Left lobe of liver (tissue), 2 donors: ENCODE measurements around the gene CFD. TPM values are rescaled to one million over a fixed set of nuclear protein-coding genes. Genes with fewer than 3 reads are reported as not detected.
"Not testable (repeated sequence)": the region's sequence is repeated elsewhere in the genome, so short reads cannot be mapped to it uniquely, and the experiment has no call there.

ENCODE experiments used
- ATAC-seq: fragments of 200-7000 bp; cut with Tn5 transposase; one replicate; pipeline ENCODE4 v1.9.1; 2020; ENCODE audit warnings: mild to moderate bottlenecking, moderate library complexity
- DNase-seq: peaks from one replicate; pipeline ENCODE4 v3.0.0-alpha.2; 2020; ENCODE audit warnings: low spot score
- total RNA-seq: library from RNA; stranded (reverse); gene quantifications from one replicate; pipeline ENCODE4 v1.2.1, GENCODE V29; 2021
- donor health status: DM: no; HTN: no; CAD: no; lungs with moderate emphysema.
- donor health status: DM: no; HTN: yes; CAD: no.

CFD gene
- total RNA-seq: 6.1 TPM

DNA sequence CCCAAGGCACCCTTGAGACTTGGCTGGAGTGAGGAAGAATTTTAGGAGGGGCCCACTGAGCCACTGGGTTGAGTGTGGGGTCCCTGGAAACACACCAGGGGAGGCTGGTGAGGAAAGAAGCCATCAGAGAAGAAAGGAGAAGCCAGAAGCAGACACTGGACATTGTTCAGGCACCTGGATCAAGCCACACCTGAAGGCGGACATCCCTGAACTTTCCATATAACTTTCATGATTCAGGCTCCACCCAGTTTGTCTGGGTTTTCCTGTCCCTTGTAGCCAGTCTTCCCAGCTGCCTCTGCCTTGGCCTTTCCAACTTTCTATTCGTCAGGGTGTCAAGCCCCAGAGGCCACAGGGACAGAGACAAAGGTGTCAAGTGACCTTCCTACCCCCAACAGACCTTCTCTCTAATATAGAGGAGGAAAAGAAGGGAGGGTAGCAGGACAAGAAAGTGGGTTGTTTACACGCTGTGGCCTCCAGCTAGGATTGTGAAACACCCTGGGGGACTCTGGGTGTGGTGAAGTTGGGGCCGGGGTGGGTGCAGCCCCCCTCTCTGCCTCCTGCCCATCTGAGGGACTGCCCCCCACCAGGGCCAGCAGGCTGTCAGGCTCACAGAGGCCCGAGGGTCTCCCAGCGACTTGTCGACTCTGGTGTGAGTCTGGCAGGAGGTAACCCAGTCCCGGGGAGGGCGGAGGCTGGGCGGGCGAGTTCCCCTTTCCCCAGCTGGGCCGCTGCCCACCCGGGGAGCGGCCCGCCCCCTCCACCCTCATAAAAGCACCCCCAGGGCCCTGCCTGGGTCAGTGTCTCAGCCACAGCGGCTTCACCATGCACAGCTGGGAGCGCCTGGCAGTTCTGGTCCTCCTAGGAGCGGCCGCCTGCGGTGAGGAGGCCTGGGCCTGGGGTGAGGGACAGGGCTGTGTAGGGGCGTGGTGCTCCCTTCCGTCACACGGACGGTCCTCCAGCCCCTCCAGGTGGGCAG, at the start of gene CFD:
TSS of gene CFD (plus strand) at position 797 of the 976 bp plus-strand sequence. CDS start at position 823, 26 bp downstream.
- DNase-seq (no peak), ATAC-seq (peak; percentile 14)

DNA sequence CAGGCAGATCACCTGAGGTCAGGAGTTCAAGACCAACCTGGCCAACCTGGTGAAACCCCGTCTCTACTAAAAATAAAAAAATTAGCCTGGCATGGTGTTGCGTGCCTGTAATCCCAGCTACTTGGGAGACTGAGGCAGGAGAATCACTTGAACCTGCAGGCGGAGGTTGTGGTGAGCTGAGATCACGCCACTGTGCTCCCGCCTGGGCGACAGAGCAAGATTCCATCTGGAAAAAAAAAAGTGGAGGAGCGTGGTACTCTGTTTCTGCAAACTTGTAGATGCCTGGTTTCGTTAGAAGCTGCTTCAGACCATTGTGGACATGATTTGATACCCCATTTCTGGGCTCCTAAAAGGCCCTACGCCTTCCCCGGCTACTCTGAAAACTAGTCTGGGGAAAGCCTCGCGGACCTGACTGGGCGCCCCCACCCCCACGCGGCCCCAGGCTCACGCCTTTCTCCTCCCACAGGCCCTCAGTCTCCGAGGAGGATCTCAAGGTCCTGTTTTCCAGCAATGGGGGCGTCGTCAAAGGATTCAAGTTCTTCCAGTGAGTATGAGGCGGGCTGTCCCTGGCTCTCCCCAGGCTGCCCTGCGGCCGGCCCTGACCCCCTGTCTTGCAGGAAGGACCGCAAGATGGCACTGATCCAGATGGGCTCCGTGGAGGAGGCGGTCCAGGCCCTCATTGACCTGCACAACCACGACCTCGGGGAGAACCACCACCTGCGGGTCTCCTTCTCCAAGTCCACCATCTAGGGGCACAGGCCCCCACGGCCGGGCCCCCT, 49.2 kb upstream of the CFD start:
- no peak for DNase-seq

DNA sequence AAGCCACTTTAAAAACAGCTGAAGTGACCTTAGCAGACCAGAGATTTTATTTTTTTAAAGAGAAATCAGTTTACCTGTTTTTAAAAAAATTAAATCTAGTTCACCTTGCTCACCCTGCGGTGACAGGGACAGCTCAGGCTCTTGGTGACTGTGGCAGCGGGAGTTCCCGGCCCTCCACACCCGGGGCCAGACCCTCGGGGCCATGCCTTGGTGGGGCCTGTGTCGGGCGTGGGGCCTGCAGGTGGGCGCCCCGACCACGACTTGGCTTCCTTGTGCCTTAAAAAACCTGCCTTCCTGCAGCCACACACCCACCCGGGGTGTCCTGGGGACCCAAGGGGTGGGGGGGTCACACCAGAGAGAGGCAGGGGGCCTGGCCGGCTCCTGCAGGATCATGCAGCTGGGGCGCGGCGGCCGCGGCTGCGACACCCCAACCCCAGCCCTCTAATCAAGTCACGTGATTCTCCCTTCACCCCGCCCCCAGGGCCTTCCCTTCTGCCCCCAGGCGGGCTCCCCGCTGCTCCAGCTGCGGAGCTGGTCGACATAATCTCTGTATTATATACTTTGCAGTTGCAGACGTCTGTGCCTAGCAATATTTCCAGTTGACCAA, 48.5 kb upstream of the CFD start:
- DNase-seq: no peak

More for the DNA sequence above, 49.2 kb upstream of the CFD start:
- ATAC-seq: no peak

DNA sequence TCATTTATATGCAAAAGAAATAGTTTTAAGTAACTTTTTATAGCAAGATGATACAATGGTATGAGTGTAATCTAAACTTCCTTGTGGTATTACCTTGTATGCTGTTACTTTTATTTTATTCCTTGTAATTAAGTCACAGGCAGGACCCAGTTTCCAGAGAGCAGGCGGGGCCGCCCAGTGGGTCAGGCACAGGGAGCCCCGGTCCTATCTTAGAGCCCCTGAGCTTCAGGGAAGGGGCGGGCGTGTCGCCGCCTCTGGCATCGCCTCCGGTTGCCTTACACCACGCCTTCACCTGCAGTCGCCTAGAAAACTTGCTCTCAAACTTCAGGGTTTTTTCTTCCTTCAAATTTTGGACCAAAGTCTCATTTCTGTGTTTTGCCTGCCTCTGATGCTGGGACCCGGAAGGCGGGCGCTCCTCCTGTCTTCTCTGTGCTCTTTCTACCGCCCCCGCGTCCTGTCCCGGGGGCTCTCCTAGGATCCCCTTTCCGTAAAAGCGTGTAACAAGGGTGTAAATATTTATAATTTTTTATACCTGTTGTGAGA, 47.9 kb upstream of the CFD start:
- ATAC-seq (no peak), DNase-seq (no peak)

More for the DNA sequence above, 48.5 kb upstream of the CFD start:
- ATAC-seq: no peak

DNA sequence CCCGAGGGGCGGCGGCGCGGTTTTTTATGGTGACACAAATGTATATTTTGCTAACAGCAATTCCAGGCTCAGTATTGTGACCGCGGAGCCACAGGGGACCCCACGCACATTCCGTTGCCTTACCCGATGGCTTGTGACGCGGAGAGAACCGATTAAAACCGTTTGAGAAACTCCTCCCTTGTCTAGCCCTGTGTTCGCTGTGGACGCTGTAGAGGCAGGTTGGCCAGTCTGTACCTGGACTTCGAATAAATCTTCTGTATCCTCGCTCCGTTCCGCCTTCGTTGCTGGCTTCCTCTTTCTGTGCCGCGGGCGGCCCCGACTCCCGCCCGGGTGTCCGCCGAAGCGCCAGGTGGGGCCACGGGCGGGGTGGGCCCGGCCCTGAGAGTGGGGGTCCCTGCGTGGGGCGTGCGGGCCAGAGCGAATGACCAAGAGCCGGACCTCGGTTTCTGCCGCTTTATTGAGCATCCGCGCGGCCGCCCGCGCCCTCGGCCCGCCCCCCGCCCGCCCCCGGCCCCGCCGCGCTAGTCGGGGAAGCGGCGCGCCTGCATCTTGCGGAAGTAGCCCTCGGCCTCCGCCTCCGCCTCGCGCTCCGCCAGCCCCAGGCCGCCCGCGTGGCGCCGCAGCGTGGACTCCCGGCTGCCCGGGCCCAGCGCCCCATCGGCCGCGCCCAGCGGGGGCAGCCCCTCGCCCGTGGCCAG, 47.3 kb upstream of the CFD start:
- no peak for DNase-seq
- no peak for ATAC-seq

DNA sequence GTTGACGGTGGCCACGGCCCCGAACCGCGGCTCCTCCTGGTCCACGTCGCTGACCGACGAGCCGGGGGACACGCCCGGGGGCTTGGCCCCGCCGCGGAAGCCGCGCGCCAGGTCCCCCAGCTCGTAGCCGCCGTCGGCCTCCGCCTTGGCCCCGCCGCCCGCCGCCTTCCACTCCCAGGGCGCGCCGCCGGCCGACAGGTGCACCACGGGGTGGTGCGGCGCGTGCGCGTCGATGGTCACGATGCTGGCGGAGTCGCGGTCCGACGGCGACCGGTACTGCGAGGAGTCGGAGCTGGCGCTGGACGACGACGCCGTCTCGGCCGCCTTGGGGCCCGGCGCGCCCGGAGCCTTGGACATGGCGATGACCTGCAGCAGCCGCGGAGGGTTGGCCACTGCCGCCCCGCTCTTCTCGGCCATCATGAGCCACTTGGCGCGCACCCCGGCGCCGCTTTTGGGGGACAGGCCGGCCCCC, 46.7 kb upstream of the CFD start:
- DNase-seq (no peak), ATAC-seq (no peak)

DNA sequence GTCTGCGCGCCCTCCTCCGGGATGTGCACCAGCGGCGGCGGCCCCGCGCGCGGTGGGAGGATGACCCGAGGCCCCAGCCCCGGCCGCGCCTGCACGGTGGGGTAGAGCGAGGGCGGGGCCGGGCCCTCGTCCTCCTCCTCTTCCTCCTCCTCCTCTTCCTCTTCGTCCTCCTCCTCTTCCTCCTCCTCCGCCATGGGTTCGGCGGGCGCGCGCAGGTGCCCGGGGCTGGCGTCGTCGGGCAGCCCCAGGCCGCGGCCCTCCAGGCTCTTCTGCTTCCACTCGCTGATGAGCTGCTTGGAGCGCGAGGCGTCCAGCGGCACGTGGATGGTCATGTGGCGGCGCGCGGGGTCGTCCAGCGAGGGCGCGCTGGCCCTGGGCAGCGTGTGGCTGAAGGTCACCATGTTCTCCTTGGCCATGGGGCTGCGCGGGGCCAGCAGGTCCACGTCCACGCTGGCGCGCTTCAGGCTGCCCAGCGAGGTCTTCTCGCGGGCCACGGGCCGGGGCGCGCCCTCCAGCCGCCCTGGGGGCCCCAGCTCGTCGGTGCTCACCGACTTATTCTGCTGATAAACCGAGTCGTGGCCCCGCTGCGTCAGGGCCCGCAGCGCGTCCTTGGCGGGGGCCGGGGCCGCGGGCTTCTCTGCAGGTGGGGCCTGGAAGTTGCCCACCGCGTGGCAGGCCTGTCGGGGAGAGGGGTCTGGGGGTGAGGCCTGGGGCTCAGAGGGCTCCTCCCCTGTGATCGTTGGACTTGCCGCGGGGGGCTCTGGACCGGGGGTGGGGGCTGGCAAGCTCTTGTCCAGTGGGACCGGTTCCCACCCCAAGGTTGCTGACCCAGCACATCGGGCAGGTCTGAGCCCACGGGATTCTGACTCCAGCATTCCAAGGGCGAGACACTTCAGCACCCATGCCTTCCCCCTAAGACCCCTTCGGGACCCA, 46.0 kb upstream of the CFD start:
- DNase-seq: no peak
- ATAC-seq: peak; percentile 14

DNA sequence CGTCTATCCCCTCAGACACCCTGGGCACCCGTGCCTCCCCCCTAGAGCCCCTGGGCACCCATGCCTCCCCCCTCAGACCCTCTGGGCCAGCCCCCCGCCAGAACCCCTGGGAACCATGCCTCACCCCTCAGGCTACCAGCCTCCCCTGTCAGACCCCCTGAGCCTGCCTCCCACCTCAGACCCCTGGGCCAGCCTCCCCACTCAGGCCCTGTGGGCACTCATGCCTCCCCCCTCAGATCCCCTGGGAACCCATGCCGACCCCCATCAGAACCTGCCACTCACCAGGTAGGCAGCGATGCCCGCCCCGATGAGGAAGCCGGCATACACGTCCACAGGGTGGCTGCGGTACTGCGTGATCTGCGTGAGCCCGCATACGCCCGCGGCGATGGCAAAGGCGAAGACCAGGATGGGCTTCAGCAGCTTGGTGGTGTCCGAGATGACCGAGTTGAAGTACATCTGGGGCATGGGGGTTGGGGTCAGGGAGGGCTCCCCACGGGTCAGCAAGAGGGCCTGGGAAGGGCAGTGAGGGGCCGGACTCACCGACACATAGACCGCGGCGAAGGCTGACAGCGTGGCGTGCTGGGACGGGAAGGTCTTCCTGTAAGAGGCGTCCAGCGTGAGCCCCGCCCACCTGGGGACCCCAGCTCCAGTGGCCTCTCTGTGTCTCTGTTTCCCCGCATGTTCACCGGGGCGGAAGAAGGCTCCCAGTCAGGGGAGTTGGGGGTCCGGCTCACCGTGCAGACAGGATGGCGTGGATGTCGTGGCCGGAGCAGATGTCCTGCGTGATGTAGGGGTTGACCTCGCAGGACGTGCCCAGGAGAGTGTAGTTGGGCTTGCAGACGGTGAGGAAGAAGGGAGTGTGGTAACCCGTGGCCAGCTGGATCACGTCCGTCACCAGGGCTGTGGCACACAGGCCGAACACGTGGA, 45.0 kb upstream of the CFD start:
- DNase-seq (no peak), ATAC-seq (peak; percentile 32)

DNA sequence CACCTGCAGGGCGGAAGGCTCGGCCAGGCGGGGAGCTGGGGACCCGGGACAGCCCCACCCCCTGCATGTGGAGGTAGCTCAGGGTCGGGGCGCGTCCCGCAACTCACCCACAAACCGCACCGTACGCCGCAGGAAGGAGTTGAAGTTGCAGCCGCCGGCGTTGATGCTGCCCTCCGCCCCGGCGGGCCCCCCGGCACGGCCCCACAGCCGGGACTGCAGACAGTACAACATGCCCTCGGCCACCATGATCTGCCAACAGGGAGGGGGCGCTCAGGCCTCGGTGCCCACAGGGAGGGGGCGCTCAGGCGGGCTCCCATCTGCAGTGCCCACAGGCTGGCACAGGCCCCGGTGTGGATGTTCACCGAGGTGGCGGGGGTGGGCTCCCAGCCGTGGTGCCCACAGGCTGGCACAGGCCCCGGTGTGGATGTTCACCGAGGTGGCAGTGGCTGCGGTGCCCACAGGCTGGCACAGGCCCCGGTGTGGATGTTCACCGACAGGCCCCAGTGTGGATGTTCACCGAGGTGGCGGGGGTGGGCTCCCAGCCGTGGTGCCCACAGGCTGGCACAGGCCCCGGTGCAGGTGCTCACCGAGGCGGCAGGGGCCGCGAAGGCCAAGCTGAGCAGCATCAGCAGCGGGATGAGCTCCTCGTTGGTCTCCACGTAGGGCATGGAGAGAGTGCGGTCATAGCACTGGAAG, 44.2 kb upstream of the CFD start:
- ATAC-seq (peak; percentile 3), DNase-seq (no peak)

DNA sequence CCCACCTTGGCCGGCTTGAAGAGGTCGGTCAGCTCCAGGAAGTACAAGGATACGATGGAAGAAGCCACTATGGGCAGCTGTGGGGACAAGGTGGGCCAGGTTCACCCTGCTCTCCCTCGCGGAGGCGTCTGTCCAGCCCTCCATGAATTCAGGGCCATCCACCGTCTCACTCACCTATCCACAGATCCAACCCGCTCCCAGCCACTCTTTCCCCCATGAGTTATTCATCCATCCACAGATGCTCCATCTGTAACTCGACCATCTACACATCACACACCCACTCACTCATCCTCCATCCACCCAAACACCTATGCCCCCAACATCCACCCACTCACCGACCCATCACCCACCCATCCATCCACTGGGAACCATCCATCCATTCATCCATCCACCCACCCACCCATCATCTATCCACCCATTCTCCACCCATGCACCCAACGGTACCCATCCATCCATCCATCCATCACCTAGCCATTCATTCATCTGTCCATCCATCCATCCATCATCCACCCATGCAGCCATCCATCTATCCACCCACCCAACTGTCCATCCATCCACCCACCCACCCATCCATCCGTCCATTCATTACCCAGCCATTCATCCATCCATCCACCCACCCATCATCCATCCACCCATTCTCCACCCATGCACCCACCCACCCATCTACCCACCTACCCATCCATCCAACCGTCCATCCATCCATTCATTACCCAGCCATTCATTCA, 43.5 kb upstream of the CFD start:
- ATAC-seq: peak; percentile 5
- DNase-seq: no peak

DNA sequence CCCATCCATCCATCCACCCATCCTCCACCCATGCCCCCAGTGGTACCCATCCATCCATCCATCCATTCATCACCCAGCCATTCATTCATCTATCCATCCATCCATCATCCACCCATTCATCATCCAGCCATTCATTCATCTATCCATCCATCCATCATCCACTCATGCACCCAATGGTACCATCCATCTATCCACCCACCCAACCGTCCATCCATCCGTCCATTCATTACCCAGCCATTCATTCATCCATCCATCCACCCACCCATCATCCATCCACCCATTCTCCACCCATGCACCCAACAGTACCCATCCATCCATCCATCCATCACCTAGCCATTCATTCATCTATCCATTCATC, 43.0 kb upstream of the CFD start:
- no peak for ATAC-seq
- no peak for DNase-seq

DNA sequence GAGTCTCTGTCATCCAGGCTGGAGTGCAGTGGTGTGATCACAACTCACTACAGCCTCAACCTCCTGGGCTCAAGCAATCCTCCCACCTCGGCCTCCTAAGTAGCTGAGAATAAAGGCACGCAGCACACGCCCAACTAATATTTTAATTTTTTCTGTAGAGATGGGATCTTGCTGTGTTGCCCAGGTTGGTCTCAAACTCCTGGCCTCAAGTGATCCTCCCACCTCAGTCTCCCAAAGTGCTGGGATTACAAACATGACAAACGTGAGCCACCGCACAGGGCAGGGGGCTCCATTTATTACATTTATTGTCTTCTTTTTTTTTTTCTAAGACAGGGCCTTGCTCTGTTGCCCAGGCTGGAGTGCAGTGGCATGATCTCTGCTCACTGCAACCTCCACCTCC, 39.3 kb upstream of the CFD start:
- ATAC-seq, DNase-seq: not testable (repeated sequence)

DNA sequence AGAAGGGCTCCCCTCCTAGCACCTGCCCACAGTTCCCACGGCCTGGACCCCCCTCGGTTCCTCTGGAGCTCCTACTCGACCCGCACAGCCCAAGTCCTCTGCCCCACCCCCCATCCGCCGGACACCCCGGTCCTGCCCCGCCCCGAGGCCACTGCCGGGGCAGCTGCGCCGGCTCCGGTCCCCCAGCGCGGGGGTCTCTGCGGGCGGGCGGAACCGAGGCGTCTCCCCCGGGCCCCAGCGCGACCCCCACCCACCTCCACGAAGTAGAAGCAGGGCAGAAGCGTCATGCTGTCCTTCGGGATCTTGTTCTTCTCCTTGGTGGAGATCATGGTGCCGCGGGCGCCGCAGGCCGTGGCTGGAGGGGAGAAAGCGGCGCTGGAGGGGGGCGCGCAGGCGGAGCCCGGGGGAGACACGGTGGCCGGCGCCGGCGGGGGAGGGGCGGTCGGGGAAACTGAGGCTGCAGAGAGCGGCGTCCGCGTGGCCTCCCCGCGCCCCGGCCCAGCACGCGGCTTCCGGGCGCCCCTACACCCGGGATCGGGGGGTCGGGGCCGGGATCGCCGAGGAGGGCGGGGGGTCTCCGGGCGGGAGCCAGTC, 38.1 kb upstream of the CFD start:
- no peak for ATAC-seq
- no peak for DNase-seq

DNA sequence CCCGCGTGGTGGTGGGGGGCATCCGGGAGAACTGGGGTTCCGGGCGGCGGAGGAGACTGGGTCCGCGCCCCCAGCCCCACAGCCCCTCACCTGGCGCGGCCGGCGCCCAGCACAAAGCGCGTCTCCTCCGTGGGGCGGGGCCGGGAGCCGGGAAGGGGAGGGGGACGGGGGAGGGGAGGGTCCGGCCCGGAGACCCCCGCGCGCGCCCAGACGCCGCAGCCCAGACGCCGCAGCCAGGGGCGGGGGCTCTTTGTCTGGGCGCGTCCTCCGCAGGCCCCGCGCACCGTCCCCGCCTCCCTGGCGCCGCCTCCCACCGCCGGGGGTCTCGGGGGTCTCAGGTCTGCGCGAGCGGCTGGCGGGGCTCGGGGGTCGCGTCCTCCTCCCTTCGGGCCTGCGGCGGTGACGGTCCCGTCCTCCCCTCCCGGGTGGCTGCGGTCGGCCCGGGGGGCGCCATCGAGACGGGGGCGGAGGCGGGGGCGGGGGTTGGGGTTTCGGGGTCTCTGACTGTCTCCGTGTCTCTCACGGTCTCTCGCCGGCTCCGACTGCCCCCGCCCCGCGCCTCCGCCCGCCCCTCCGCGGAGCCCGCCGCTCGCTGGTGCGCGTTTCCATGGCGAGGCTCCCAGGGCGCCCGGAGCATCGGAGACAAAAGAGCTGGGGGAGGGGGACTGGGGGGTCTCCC, 37.5 kb upstream of the CFD start, which contains the start of gene PLPPR3:
TSS of gene PLPPR3 (minus strand) at position 131 of the 679 bp plus-strand sequence. CDS start 396 bp downstream, outside the sequence.
- ATAC-seq (no peak), DNase-seq (no peak)

DNA sequence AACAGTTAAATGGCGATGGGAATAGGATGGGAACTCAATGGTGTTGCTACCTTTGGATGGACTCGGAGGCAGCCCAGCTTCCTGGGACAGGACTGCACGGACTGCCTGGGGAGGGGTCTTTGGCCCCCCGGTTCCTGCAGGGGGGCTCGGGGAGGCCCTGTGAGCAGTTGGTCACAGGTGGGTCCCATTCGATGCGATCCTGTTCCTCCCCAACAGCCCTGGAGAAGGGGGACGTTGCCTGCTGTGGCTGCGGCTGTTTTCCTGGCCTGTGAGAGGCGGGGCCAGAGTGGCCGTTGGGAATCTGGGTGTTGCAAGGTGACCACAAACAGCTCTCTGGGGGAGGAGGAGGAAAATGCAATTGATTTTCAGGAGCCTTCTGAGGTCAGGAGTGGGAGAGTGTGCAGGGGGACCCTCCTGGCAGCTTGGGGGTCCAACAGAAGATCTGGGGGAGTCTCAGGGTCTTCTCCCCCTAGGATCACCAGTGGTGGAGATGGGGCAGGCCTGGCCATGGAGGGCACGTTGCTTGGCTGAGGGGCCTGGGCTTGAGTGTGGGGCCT, 35.8 kb upstream of the CFD start:
- DNase-seq (no peak), ATAC-seq (peak; percentile 34)
